ENCODE measurements around the gene EPHA3. TPM values are rescaled to one million over a fixed set of nuclear protein-coding genes. Genes with fewer than 3 reads are reported as not detected.

Gene EPHA3
- total and polyA plus RNA-seq, 2 donors (not counting 3 experiments of a cell fraction or from before 2014, with no cell fraction given): not detected

DNA sequence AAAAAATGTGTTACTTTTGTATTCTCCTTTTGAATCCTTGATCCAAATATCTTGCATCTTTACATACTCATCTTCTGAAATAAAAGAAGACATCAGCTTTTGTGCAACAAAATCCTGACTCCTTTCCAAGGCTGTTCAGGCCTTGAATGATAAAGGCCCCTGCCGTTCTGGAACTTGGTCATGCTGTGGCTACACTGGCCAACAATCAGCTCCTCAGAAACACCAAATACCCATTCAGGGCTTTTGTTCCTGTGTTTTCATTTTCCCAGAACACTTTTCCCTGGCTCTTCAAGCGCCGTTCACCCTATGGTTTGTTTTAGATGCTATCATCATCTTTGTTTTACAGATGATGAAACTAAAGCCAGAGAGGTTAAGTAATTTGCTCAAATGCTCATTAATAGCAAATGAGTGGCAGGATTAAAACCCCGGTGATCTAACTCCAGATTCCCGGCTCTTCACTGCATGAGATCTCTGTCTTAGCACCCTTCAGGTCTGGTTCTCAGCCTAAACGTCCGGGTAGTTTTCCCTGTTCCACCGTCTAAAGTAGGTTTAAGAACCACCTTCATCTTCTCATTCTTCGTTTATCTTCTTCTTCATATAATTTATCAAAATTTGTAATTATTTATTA lies 58.3 kb downstream of the EPHA3 start:
- dilution Hi-C loops (cut with MboI; ENCODE audit: extremely low pct_ligation_motif_present, low sequenced_read_pairs): no loop called here
- no peaks in the 10 kb centered on the region for H3K27me3 ChIP-seq (ENCODE audit: control insufficient read depth in 2 of 2, insufficient read depth in 2 of 2, low read length in 2 of 2)
- no peaks in the 10 kb centered on the region for H4K20me1 ChIP-seq (replicated peaks; ENCODE audit: control insufficient read depth, extremely low read depth, insufficient read depth, low read length)
- H3K36me3 ChIP-seq (ENCODE audit: control insufficient read depth in 2 of 2, extremely low read depth in 1 of 2, insufficient read depth in 2 of 2, low read length in 2 of 2): no peaks in the 10 kb centered on the region
- no peak overlapping the region for H3K4me2 ChIP-seq (ENCODE audit: insufficient read depth, low read length)
- FAIRE-seq (no peak), DNase-seq (ENCODE audit: low read depth, low spot score) (no peak)
- TF ChIP-seq EZH2 (IDR thresholded peaks at IDR 0.05; ENCODE audit: borderline replicate concordance, low read depth, low read length, severe bottlenecking) (no peak), JUN (IDR thresholded peaks at IDR 0.05; ENCODE audit: borderline replicate concordance, insufficient read depth, insufficient read length, low read depth) (no peak), MYC (IDR thresholded peaks at IDR 0.05; ENCODE audit: low read depth, low read length) (no peak), POLR2A (IDR thresholded peaks at IDR 0.05; ENCODE audit: low read depth, low read length) (no peak), POLR2AphosphoS5 (IDR thresholded peaks at IDR 0.05; ENCODE audit: insufficient read depth, low read depth, low read length) (no peak), GATA2 (IDR thresholded peaks at IDR 0.05; ENCODE audit: insufficient read depth, insufficient read length, low read depth, low read length) (no peak), FOS (IDR thresholded peaks at IDR 0.05; ENCODE audit: borderline replicate concordance, insufficient read depth, low read length) (no peak)
- TF ChIP-seq, protein P1, sequence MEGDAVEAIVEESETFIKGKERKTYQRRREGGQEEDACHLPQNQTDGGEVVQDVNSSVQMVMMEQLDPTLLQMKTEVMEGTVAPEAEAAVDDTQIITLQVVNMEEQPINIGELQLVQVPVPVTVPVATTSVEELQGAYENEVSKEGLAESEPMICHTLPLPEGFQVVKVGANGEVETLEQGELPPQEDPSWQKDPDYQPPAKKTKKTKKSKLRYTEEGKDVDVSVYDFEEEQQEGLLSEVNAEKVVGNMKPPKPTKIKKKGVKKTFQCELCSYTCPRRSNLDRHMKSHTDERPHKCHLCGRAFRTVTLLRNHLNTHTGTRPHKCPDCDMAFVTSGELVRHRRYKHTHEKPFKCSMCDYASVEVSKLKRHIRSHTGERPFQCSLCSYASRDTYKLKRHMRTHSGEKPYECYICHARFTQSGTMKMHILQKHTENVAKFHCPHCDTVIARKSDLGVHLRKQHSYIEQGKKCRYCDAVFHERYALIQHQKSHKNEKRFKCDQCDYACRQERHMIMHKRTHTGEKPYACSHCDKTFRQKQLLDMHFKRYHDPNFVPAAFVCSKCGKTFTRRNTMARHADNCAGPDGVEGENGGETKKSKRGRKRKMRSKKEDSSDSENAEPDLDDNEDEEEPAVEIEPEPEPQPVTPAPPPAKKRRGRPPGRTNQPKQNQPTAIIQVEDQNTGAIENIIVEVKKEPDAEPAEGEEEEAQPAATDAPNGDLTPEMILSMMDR (IDR thresholded peaks at IDR 0.05; ENCODE audit: extremely low read depth in 1 of 2, insufficient read depth in 1 of 2, low read depth in 1 of 2, low read length in 2 of 2): no peak
- TF ChIP-seq, protein P2, sequence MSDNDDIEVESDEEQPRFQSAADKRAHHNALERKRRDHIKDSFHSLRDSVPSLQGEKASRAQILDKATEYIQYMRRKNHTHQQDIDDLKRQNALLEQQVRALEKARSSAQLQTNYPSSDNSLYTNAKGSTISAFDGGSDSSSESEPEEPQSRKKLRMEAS (IDR thresholded peaks at IDR 0.05; ENCODE audit: insufficient read depth, insufficient read length): no peak
- no peaks in the 10 kb centered on the region for H3K4me1 ChIP-seq (ENCODE audit: control insufficient read depth, extremely low read depth, insufficient read depth, low read length)
- intact Hi-C loops (cut with micrococcal nuclease): no loop called here
- no peaks in the 10 kb centered on the region for H3K79me2 ChIP-seq (ENCODE audit: control insufficient read depth, insufficient read depth, low read length)
- BruUV-seq (replicated peaks): no TSS peak
- H3K9me3 ChIP-seq (replicated peaks; ENCODE audit: control insufficient read depth, insufficient read depth, low read length): no peaks in the 10 kb centered on the region
- no peak overlapping the region for H3K9ac ChIP-seq (replicated peaks; ENCODE audit: extremely low read depth, insufficient read depth, low read length)
- H3K27ac ChIP-seq (ENCODE audit: insufficient read depth, low read depth, low read length): no peak overlapping the region
- no peak overlapping the region for H3K4me3 ChIP-seq (replicated peaks in 1 of 3; ENCODE audit: insufficient read depth in 1 of 3, low read depth in 1 of 3, low read length in 3 of 3)
- H3K9me1 ChIP-seq (replicated peaks; ENCODE audit: control insufficient read depth, extremely low read depth, insufficient read depth, low read length): no peaks in the 10 kb centered on the region
- CTCF ChIA-PET: no interaction called here
- no peak overlapping the region for H2AFZ ChIP-seq (ENCODE audit: low read depth, low read length)
- POLR2A ChIA-PET: no interaction called here
